Cardiac fibroblast (primary cell): ENCODE data around the gene PARP4.
"Not testable (repeated sequence)": the region's sequence is repeated elsewhere in the genome, so short reads cannot be mapped to it uniquely, and the experiment has no call there.

Experiments used
- DNase-seq, 2 donors: peaks; one replicate each; pipeline versions ENCODE4 v3.0.0 to v3.0.0-alpha.2; 2010; ENCODE audit warnings: low read depth in 2 of 2
- H3K4me3 ChIP-seq, 2 donors: replicated peaks in 1 of 2; 1 replicate in 1 of 2; 2 replicates in 1 of 2; pipeline ENCODE4 v1.5.1; 2011; ENCODE audit warnings: low read depth in 2 of 2, low read length in 2 of 2, mild to moderate bottlenecking in 2 of 2, moderate library complexity in 1 of 2
- CTCF ChIP-seq: IDR thresholded peaks from one replicate; pipeline ENCODE4 v1.5.1; 2011; ENCODE audit warnings: low read depth, mild to moderate bottlenecking, low read length, inconsistent platforms

PARP4 gene

GRCh38 chr13:24503379-24503696 lies 9.2 kb downstream of the PARP4 start:
- TF ChIP-seq CTCF = no peak

GRCh38 chr13:24502533-24503378 lies 9.8 kb downstream of the PARP4 start:
- no peak overlapping the region for H3K4me3 ChIP-seq
- DNase-seq = peak; percentile 45 to 71
- no peak for TF ChIP-seq CTCF

More at GRCh38 chr13:24503379-24503696, 9.2 kb downstream of the PARP4 start:
- H3K4me3 ChIP-seq = no peak overlapping the region
- DNase-seq = no peak

- DNase-seq = peak; percentile 81 to 83
- no peak for TF ChIP-seq CTCF
- H3K4me3 ChIP-seq = no peak overlapping the region
Observed at GRCh38 chr13:24500977-24501376, 11.6 kb downstream of the PARP4 start.

- no peak for TF ChIP-seq CTCF
- DNase-seq = no peak
- H3K4me3 ChIP-seq = no peak overlapping the region
Observed at GRCh38 chr13:24497742-24498141, 14.8 kb downstream of the PARP4 start.

GRCh38 chr13:24496295-24496694 lies 16.3 kb downstream of the PARP4 start:
- not testable (repeated sequence) for DNase-seq, H3K4me3 ChIP-seq

- TF ChIP-seq CTCF = no peak
- no peak for DNase-seq
- no peak overlapping the region for H3K4me3 ChIP-seq
Observed at GRCh38 chr13:24495151-24495729, 17.3 kb downstream of the PARP4 start.

- no peak overlapping the region for H3K4me3 ChIP-seq
- no peak for DNase-seq
- no peak for TF ChIP-seq CTCF
Observed at GRCh38 chr13:24493356-24493755, 19.2 kb downstream of the PARP4 start.
